PC-9 (cell line): ENCODE measurements around the gene SETBP1. TPM values are rescaled to one million over a fixed set of nuclear protein-coding genes. Genes with fewer than 3 reads are reported as not detected.
A peak's percentile ranks its signal among the peaks of the same experiment; 100 is the strongest.

ENCODE experiments used
- BruUV-seq: library from RNA; stranded (reverse); fragments of 400-500 nt; replicated peaks from 2 replicates; lab custom pipeline; 2021; lab: Mats Ljungman, UMichigan
- CTCF ChIA-PET: fragments of 300-600 bp; sonication (Branson Sonifier 250); formaldehyde crosslinking; loops from one replicate; lab custom pipeline; 2022; ENCODE audit warnings: antibody characterized with exemption; lab: Charles Lee
- POLR2A ChIA-PET: fragments of 300-600 bp; sonication (Branson Sonifier 250); formaldehyde crosslinking; loops from one replicate; lab custom pipeline; 2022; ENCODE audit warnings: antibody characterized with exemption; ENCODE audit not compliant: unreplicated experiment; lab: Charles Lee
- DNase-seq, 2 experiments: peaks; one replicate each; pipeline versions ENCODE4 v3.0.0 to v3.0.0-alpha.2; 2015 to 2022; ENCODE audit warnings: mixed read lengths in 1 of 2
- H2AFZ ChIP-seq: fragments of 200-600 bp; sonication (generic); 2 replicates; pipeline ENCODE4 v1.8.1; 2017; ENCODE audit warnings: antibody characterized with exemption
- H3F3A ChIP-seq: fragments of 200-600 bp; sonication (generic); 2 replicates; pipeline ENCODE4 v1.8.1; 2017; ENCODE audit warnings: antibody characterized with exemption, mild to moderate bottlenecking, low read depth; ENCODE audit not compliant: insufficient read depth
- H3K27ac ChIP-seq: fragments of 200-600 bp; sonication (generic); 2 replicates; pipeline ENCODE4 v1.6.1; 2016; ENCODE audit warnings: mixed run types
- H3K27me3 ChIP-seq: fragments of 200-600 bp; sonication (generic); 2 replicates; pipeline ENCODE4 v1.6.1; 2016; ENCODE audit warnings: low read depth, mixed run types; ENCODE audit not compliant: insufficient read depth
- H3K36me3 ChIP-seq: fragments of 200-600 bp; sonication (generic); 2 replicates; pipeline ENCODE4 v1.6.1; 2016; ENCODE audit warnings: low read depth, mixed run types
- H3K4me1 ChIP-seq: fragments of 200-600 bp; sonication (generic); replicated peaks from 2 replicates; pipeline ENCODE4 v1.6.1; 2016; ENCODE audit warnings: mixed run types; ENCODE audit not compliant: insufficient read depth
- H3K4me2 ChIP-seq: fragments of 200-600 bp; sonication (generic); 2 replicates; pipeline ENCODE4 v1.6.1; 2017; ENCODE audit warnings: mixed run types
- H3K4me3 ChIP-seq: fragments of 200-600 bp; sonication (generic); 2 replicates; pipeline ENCODE4 v1.6.1; 2016; ENCODE audit warnings: mixed run types
- H3K79me2 ChIP-seq: fragments of 200-600 bp; sonication (generic); 2 replicates; pipeline ENCODE4 v1.6.1; 2017; ENCODE audit warnings: low read depth, mixed run types
- H3K9me2 ChIP-seq: fragments of 200-600 bp; sonication (generic); 2 replicates; pipeline ENCODE4 v1.8.1; 2017; ENCODE audit warnings: mild to moderate bottlenecking; ENCODE audit not compliant: insufficient read depth
- H3K9me3 ChIP-seq: fragments of 200-600 bp; sonication (generic); 2 replicates; pipeline ENCODE4 v1.8.1; 2016; ENCODE audit warnings: low read depth; ENCODE audit not compliant: insufficient read depth
- H4K20me1 ChIP-seq: fragments of 200-600 bp; sonication (generic); 2 replicates; pipeline ENCODE4 v1.8.1; 2017; ENCODE audit not compliant: insufficient read depth
- EZH2 ChIP-seq: fragments of 200-600 bp; sonication (generic); IDR thresholded peaks from 2 replicates; pipeline ENCODE4 v1.8.0; 2017; ENCODE audit warnings: antibody characterized with exemption, low read depth
- intact Hi-C: fragments of 100-400 bp; cut with micrococcal nuclease; formaldehyde crosslinking; loops from one replicate; pipeline ENCODE4 v1.10.0; 2022; ENCODE audit not compliant: unreplicated experiment
- total RNA-seq: library from RNA; stranded (reverse); gene quantifications from 2 replicates; pipeline ENCODE4 v1.2.3, GENCODE V29; 2021
- TF ChIP-seq, protein P1 (sequence below): fragments of 200-600 bp; sonication (generic); conservative IDR thresholded peaks from 2 replicates; pipeline ENCODE4 v1.6.1; 2017; ENCODE audit warnings: mixed run types, antibody characterized with exemption, mild to moderate bottlenecking, moderate library complexity

Gene SETBP1
- total RNA-seq, 1 experiment from 2014 or later: 9.0 TPM

DNA sequence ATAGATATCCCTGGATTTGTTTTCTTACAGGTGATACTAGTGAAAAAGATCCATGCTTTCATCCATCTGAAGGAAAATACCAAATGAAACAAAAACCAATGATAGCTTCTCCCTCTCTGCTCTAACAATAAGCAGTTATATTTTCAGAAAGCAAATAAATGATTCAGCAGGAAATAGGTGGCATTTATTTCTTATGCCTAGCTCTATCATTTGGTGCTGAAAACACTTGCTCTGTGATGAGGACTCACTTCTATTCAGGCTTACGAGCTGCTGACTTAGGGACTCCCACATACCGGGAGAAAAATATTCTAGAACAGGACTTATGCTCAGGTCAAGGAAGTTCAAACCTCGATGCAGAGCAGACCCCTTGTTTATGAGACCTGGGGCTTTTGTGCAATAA is 142.6 kb downstream of the SETBP1 start:
- Histone ChIP-seq H3K79me2 (no peaks in the 10 kb centered on the region), H3K4me1 (peaks cover 45% of the 10 kb centered on the region), H2AFZ (no peak overlapping the region), H4K20me1 (no peaks in the 10 kb centered on the region), H3F3A (no peaks in the 10 kb centered on the region), H3K4me3 (no peak overlapping the region), H3K36me3 (no peaks in the 10 kb centered on the region), H3K9me2 (no peaks in the 10 kb centered on the region), H3K4me2 (no peak overlapping the region), H3K27ac (no peak overlapping the region), H3K27me3 (no peaks in the 10 kb centered on the region), H3K9me3 (no peaks in the 10 kb centered on the region)
- ChIA-PET CTCF (interaction anchor here (0.6 kb wide), 1 partner anchor 1162 kb away, joined by 3 read pairs; no protein-coding TSS in a partner anchor), POLR2A (interaction anchor here (0.9 kb wide), 1 partner anchor 137 kb away, joined by 9 read pairs; no protein-coding TSS in a partner anchor)
- TF ChIP-seq, protein P1, sequence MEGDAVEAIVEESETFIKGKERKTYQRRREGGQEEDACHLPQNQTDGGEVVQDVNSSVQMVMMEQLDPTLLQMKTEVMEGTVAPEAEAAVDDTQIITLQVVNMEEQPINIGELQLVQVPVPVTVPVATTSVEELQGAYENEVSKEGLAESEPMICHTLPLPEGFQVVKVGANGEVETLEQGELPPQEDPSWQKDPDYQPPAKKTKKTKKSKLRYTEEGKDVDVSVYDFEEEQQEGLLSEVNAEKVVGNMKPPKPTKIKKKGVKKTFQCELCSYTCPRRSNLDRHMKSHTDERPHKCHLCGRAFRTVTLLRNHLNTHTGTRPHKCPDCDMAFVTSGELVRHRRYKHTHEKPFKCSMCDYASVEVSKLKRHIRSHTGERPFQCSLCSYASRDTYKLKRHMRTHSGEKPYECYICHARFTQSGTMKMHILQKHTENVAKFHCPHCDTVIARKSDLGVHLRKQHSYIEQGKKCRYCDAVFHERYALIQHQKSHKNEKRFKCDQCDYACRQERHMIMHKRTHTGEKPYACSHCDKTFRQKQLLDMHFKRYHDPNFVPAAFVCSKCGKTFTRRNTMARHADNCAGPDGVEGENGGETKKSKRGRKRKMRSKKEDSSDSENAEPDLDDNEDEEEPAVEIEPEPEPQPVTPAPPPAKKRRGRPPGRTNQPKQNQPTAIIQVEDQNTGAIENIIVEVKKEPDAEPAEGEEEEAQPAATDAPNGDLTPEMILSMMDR: no peak
- TF ChIP-seq EZH2: no peak
- intact Hi-C loops: loop anchor here (10.0 kb wide), 2 partner anchors 58 to 72 kb away; no protein-coding TSS in a partner anchor
- no TSS peak for BruUV-seq
- no peak for DNase-seq

DNA sequence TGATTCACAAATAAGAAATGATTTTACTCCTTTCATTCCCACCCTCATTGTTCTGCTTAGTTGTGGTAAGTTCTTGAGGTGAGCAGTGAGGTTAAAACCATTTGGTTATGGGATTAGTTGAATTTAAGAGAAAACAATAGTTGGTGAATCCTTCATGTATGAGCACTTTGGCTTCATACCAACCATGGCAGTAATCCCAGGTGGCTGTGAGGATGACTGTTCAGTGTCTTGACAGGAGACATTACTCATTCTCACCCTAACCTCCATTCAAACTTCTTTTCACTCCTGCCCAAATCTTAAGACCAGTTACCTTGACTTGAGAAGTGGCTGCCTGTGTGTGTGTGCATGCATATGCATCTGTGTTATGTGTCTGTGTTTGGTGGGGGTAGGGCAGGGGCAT is 143.1 kb downstream of the SETBP1 start:
- H3K27me3 ChIP-seq: no peaks in the 10 kb centered on the region
- no peaks in the 10 kb centered on the region for H3K79me2 ChIP-seq
- no peak overlapping the region for H3K4me2 ChIP-seq
- ChIA-PET POLR2A (no interaction called here), CTCF (no interaction called here)
- no peaks in the 10 kb centered on the region for H4K20me1 ChIP-seq
- peaks cover 45% of the 10 kb centered on the region for H3K4me1 ChIP-seq
- H2AFZ ChIP-seq: no peak overlapping the region
- no peaks in the 10 kb centered on the region for H3F3A ChIP-seq
- no peaks in the 10 kb centered on the region for H3K36me3 ChIP-seq
- no peaks in the 10 kb centered on the region for H3K9me2 ChIP-seq
- H3K9me3 ChIP-seq: no peaks in the 10 kb centered on the region
- DNase-seq: peak in 1 of 2 experiments; percentile 39
- BruUV-seq: no TSS peak
- H3K4me3 ChIP-seq: no peak overlapping the region
- intact Hi-C loops: loop anchor here (10.0 kb wide), 2 partner anchors 59 to 71 kb away; no protein-coding TSS in a partner anchor
- TF ChIP-seq EZH2: no peak
- TF ChIP-seq, protein P1: no peak
- no peak overlapping the region for H3K27ac ChIP-seq

DNA sequence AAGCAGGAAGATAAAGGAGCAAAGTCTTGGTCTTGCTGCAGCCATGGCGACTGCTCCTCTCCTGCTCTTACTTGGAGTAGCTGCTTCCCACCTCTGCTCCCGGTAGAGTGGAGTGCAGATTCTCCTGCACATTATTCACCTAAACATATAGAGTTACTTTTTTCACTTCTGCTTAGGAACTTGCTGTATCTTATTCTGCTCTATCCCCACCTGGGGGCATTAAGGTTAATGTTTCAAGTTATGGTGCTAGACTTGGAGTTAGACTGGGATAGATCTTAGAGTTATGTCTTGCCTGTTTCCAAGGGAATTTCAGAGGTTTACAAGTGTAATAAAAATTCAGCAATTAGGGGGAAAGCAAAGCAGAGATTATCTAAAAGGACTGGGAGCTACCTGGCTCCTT is 144.2 kb downstream of the SETBP1 start:
- Histone ChIP-seq H3K9me3 (no peaks in the 10 kb centered on the region), H3K79me2 (no peaks in the 10 kb centered on the region), H3K9me2 (no peaks in the 10 kb centered on the region), H3K4me3 (no peak overlapping the region), H3K27ac (no peak overlapping the region), H3K27me3 (no peaks in the 10 kb centered on the region), H3F3A (no peaks in the 10 kb centered on the region), H4K20me1 (no peaks in the 10 kb centered on the region), H3K4me2 (no peak overlapping the region), H2AFZ (no peak overlapping the region), H3K36me3 (no peaks in the 10 kb centered on the region), H3K4me1 (peaks cover 45% of the 10 kb centered on the region)
- CTCF ChIA-PET: no interaction called here
- intact Hi-C loops: loop anchor here (10.0 kb wide), 2 partner anchors 60 to 70 kb away; no protein-coding TSS in a partner anchor
- no peak for DNase-seq
- TF ChIP-seq, protein P1: no peak
- TF ChIP-seq EZH2: no peak
- no TSS peak for BruUV-seq
- POLR2A ChIA-PET: interaction anchor here (0.7 kb wide), 1 partner anchor 31 kb away, joined by 4 read pairs; no protein-coding TSS in a partner anchor
